Activated T-cell treated with anti-CD3 and anti-CD28 coated beads, Interleukin-2, amount 50 U/mL, for 72 hours (primary cell): ENCODE data around the gene PCED1B. TPM values are rescaled to one million over a fixed set of nuclear protein-coding genes. Genes with fewer than 3 reads are reported as not detected.
"Not testable (repeated sequence)": the region's sequence is repeated elsewhere in the genome, so short reads cannot be mapped to it uniquely, and the experiment has no call there.

Experiments
- ATAC-seq, 2 donors: fragments of 150-1000 bp; cut with Tn5 transposase; replicated peaks in 1 of 2; 2 replicates each; pipeline ENCODE4 v1.10.0; 2021; ENCODE audit warnings: moderate library complexity in 2 of 2, mild to moderate bottlenecking in 1 of 2
- DNase-seq, 2 donors: peaks; one replicate each; pipeline ENCODE4 v3.0.0; 2021 to 2022; ENCODE audit warnings: mixed read lengths in 1 of 2
- H3K27ac Mint-ChIP-seq: one replicate; pipeline ENCODE4 v1.8.0; 2022; ENCODE audit warnings: mild to moderate bottlenecking, moderate library complexity, mixed read lengths
- H3K27me3 Mint-ChIP-seq: one replicate; pipeline ENCODE4 v1.8.0; 2022; ENCODE audit warnings: low read depth, mixed read lengths
- H3K36me3 Mint-ChIP-seq, 2 donors: one replicate each; pipeline ENCODE4 v1.8.0; 2022; ENCODE audit warnings: mixed read lengths in 2 of 2, mild to moderate bottlenecking in 1 of 2; ENCODE audit not compliant: insufficient read depth in 2 of 2
- H3K4me1 Mint-ChIP-seq: one replicate; pipeline ENCODE4 v1.8.0; 2022; ENCODE audit warnings: low read depth, mixed read lengths
- H3K4me3 Mint-ChIP-seq, 2 donors: one replicate each; pipeline ENCODE4 v1.8.0; 2022; ENCODE audit warnings: mild to moderate bottlenecking in 2 of 2, mixed read lengths in 2 of 2, moderate library complexity in 2 of 2
- H3K9me3 Mint-ChIP-seq, 2 donors: one replicate each; pipeline ENCODE4 v1.8.0; 2022; ENCODE audit warnings: mixed read lengths in 2 of 2
- total RNA-seq, 2 donors: library from RNA; stranded (reverse); gene quantifications; one replicate each; pipeline ENCODE4 v1.2.3, GENCODE V29; 2022

Gene PCED1B
- total RNA-seq, 2 donors from 2014 or later: 73.6 to 91.8 TPM

GRCh38 chr12:47155457-47156166, 76.2 kb downstream of the PCED1B start:
- H3K9me3 Mint-ChIP-seq: peaks cover 2 to 13% of the 10 kb centered on the region in 2 donors
- peaks cover 7 to 17% of the 10 kb centered on the region in 2 donors for H3K36me3 Mint-ChIP-seq
- peaks cover 48% of the 10 kb centered on the region for H3K4me1 Mint-ChIP-seq
- no peak overlapping the region for H3K4me3 Mint-ChIP-seq
- DNase-seq: no peak
- ATAC-seq: peak; percentile 40 to 83
- H3K27me3 Mint-ChIP-seq: no peaks in the 10 kb centered on the region
- H3K27ac Mint-ChIP-seq: peak overlapping the region; percentile 74

GRCh38 chr12:47156167-47156736, 76.8 kb downstream of the PCED1B start:
- Mint-ChIP-seq H3K27me3 (no peaks in the 10 kb centered on the region), H3K4me3 (peak overlapping the region in 1 of 2 donors; percentile 3), H3K4me1 (peaks cover 48% of the 10 kb centered on the region), H3K36me3 (peaks cover 7 to 21% of the 10 kb centered on the region in 2 donors), H3K9me3 (peaks cover 1 to 13% of the 10 kb centered on the region in 2 donors), H3K27ac (peak overlapping the region; percentile 74)
- ATAC-seq: peak in 1 of 2 donors; percentile 36
- DNase-seq: no peak

- Mint-ChIP-seq H3K36me3 (peaks cover 10 to 32% of the 10 kb centered on the region in 2 donors), H3K27ac (no peak overlapping the region), H3K4me3 (no peak overlapping the region), H3K27me3 (no peaks in the 10 kb centered on the region), H3K9me3 (peaks cover 1 to 15% of the 10 kb centered on the region in 2 donors), H3K4me1 (peaks cover 47% of the 10 kb centered on the region)
- DNase-seq: no peak
- ATAC-seq: no peak
Observed at GRCh38 chr12:47158792-47159191, 79.4 kb downstream of the PCED1B start.

- Mint-ChIP-seq H3K27ac (peak overlapping the region; percentile 54), H3K4me1 (peaks cover 41% of the 10 kb centered on the region), H3K9me3 (peaks cover 1 to 15% of the 10 kb centered on the region in 2 donors), H3K36me3 (peaks cover 10 to 32% of the 10 kb centered on the region in 2 donors), H3K4me3 (no peak overlapping the region), H3K27me3 (no peaks in the 10 kb centered on the region)
- ATAC-seq: no peak
- DNase-seq: no peak
Observed at GRCh38 chr12:47159348-47159747, 79.9 kb downstream of the PCED1B start.

GRCh38 chr12:47160316-47161244, 81.2 kb downstream of the PCED1B start:
- H3K9me3 Mint-ChIP-seq: peaks cover 1 to 15% of the 10 kb centered on the region in 2 donors
- H3K4me3 Mint-ChIP-seq: no peak overlapping the region
- DNase-seq (no peak), ATAC-seq (no peak)
- H3K27ac Mint-ChIP-seq: no peak overlapping the region
- H3K27me3 Mint-ChIP-seq: no peaks in the 10 kb centered on the region
- peaks cover 10 to 32% of the 10 kb centered on the region in 2 donors for H3K36me3 Mint-ChIP-seq
- peaks cover 32% of the 10 kb centered on the region for H3K4me1 Mint-ChIP-seq

GRCh38 chr12:47164116-47164515, 84.7 kb downstream of the PCED1B start:
- H3K27ac Mint-ChIP-seq: no peak overlapping the region

GRCh38 chr12:47164724-47165439, 85.5 kb downstream of the PCED1B start:
- no peak for DNase-seq
- H3K27ac Mint-ChIP-seq: no peak overlapping the region
- H3K9me3 Mint-ChIP-seq: peaks cover 0 to 3% of the 10 kb centered on the region in 2 donors
- no peaks in the 10 kb centered on the region for H3K27me3 Mint-ChIP-seq
- no peak overlapping the region for H3K4me3 Mint-ChIP-seq
- peaks cover 5% of the 10 kb centered on the region for H3K4me1 Mint-ChIP-seq
- peaks cover 3 to 23% of the 10 kb centered on the region in 2 donors for H3K36me3 Mint-ChIP-seq
- no peak for ATAC-seq

More at GRCh38 chr12:47164116-47164515, 84.7 kb downstream of the PCED1B start:
- peaks cover 0 to 10% of the 10 kb centered on the region in 2 donors for H3K9me3 Mint-ChIP-seq
- peaks cover 10% of the 10 kb centered on the region for H3K4me1 Mint-ChIP-seq
- peaks cover 8 to 31% of the 10 kb centered on the region in 2 donors for H3K36me3 Mint-ChIP-seq
- no peaks in the 10 kb centered on the region for H3K27me3 Mint-ChIP-seq
- no peak overlapping the region for H3K4me3 Mint-ChIP-seq
- no peak for DNase-seq
- no peak for ATAC-seq

GRCh38 chr12:47165934-47166333, 86.5 kb downstream of the PCED1B start:
- H3K9me3 Mint-ChIP-seq: peaks cover 2 to 4% of the 10 kb centered on the region in 2 donors
- H3K27ac Mint-ChIP-seq: no peak overlapping the region
- no peak for ATAC-seq
- H3K27me3 Mint-ChIP-seq: no peaks in the 10 kb centered on the region
- no peak for DNase-seq
- H3K4me3 Mint-ChIP-seq: no peak overlapping the region
- H3K4me1 Mint-ChIP-seq: peaks cover 5% of the 10 kb centered on the region
- H3K36me3 Mint-ChIP-seq: peaks cover 8 to 22% of the 10 kb centered on the region in 2 donors

GRCh38 chr12:47166365-47166764, 86.9 kb downstream of the PCED1B start:
- Mint-ChIP-seq H3K9me3 (peaks cover 3 to 4% of the 10 kb centered on the region in 2 donors), H3K36me3 (peaks cover 9 to 21% of the 10 kb centered on the region in 2 donors), H3K27me3 (no peaks in the 10 kb centered on the region), H3K27ac (no peak overlapping the region), H3K4me1 (peaks cover 5% of the 10 kb centered on the region), H3K4me3 (no peak overlapping the region)
- no peak for ATAC-seq
- DNase-seq: no peak

GRCh38 chr12:47170281-47170680, 90.9 kb downstream of the PCED1B start:
- not testable (repeated sequence) for ATAC-seq, H3K4me3 Mint-ChIP-seq, H3K27ac Mint-ChIP-seq, H3K4me1 Mint-ChIP-seq, H3K27me3 Mint-ChIP-seq, DNase-seq, H3K9me3 Mint-ChIP-seq
- H3K36me3 Mint-ChIP-seq: peaks cover 14 to 22% of the 10 kb centered on the region in 2 donors

GRCh38 chr12:47178014-47178413, 98.6 kb downstream of the PCED1B start:
- H3K4me1 Mint-ChIP-seq: peaks cover 24% of the 10 kb centered on the region
- no peak overlapping the region for H3K4me3 Mint-ChIP-seq
- H3K9me3 Mint-ChIP-seq: peaks cover 0 to 4% of the 10 kb centered on the region in 2 donors
- no peak overlapping the region for H3K27ac Mint-ChIP-seq
- no peak for DNase-seq
- peaks cover 3 to 9% of the 10 kb centered on the region in 2 donors for H3K36me3 Mint-ChIP-seq
- ATAC-seq: no peak
- no peaks in the 10 kb centered on the region for H3K27me3 Mint-ChIP-seq

- H3K9me3 Mint-ChIP-seq, H3K36me3 Mint-ChIP-seq, H3K4me3 Mint-ChIP-seq, H3K27me3 Mint-ChIP-seq, DNase-seq: not testable (repeated sequence)
- H3K4me1 Mint-ChIP-seq: peaks cover 38% of the 10 kb centered on the region
- peak overlapping the region; percentile 59 for H3K27ac Mint-ChIP-seq
- ATAC-seq: peak; percentile 46 to 60
Observed at GRCh38 chr12:47182164-47182938, 102.9 kb downstream of the PCED1B start.
